GM21786 (cell line): ENCODE data around the gene BLVRA.
"Not testable (repeated sequence)": the region's sequence is repeated elsewhere in the genome, so short reads cannot be mapped to it uniquely, and the experiment has no call there.

ENCODE experiments used
- ATAC-seq: cut with Tn5 transposase; IDR thresholded peaks from one replicate; pipeline ENCODE4 v1.9.1; 2021; ENCODE audit not compliant: unreplicated experiment

Gene BLVRA

DNA sequence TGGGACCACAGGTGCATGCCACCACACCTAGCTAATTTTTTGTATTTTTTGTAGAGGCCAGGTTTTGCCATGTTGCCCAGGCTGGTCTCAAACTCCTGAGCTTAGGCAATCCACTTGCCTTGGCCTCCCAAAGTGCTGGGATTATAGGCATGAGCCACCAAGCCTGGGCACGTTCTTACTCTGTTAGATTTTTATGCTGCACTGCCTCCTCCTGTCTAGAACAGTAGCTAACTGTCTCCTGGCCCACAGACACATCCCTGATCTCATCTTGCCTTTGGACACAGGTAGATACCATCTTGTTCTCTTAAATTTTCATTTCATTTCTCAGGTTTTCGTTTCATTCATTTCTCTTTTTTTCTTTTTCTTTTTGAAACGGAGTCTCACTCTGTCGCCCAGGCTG lies 41.1 kb downstream of the BLVRA start:
- no peak for ATAC-seq

DNA sequence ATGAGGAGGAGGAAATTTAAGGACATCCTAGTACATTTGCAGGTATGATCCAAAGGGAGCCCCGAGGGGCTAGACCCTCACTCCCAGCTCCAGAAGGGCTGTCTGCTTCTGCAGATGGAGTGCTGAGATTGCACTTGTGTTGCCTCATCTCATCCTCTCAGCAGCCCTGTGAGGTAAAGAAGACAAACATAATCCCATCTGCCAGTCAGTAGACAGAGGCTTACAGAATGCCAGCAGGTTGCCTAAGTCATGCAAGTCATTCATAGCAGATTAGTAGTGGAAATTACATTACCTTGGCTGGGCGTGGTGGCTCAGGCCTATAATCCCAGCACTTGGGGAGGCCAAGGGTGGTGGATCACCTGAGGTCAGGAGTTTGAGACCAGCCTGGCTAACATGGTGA lies 45.4 kb downstream of the BLVRA start:
- ATAC-seq, result no peak

DNA sequence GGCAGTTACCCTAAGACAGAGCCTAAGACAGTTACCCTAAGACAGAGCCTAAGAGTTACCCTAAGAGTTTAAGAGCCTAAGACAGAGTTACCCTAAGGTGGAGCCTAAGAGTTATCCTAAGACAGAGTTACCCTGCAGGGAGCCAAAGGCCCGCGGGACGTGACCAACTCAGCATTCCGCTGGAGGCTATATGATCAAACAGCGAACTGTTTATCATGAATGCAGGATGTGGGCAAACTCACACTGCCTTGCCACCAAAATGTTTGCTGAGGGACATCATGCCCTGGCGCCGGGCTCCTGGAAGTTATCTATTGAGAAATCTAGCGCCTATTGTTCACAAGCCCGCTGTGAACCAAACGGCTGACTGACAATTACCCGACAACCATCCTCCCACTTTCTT lies 49.9 kb downstream of the BLVRA start:
- no peak for ATAC-seq

DNA sequence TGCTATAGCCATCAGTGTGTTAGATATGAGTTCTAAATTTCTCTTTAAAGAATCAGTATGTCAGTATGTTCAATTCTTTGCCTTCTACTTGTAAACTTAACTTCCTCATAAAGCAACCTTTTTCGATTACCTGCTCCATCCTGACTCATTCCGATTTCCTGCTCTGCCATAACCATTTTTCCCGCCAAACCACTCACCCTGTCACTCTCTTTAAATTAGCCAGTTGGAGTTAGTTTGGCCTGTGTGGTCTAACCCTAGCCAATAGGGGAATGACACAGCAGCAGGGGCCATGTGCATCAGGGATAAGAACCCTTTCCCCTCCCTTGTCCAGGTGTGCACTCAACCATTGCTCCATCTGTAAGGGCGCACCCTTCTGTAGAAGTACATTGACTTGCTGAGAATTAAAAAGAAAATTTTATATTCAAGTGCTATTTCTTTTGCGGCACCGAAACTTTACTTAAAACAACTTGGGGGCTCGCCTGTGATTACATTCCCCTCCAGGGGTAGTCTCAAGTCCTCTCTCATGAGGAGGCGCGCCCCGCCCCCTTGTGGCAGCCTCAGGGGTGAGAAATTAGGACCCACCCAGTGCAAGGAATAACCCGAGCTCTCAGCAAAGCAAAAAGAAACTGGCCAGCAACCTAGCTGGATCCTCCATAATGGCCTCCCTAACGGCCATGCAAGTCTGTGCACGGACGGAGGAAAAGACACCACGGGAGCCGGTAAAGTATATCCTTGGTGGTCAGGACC lies 51.9 kb downstream of the BLVRA start:
- ATAC-seq, result not testable (repeated sequence)

DNA sequence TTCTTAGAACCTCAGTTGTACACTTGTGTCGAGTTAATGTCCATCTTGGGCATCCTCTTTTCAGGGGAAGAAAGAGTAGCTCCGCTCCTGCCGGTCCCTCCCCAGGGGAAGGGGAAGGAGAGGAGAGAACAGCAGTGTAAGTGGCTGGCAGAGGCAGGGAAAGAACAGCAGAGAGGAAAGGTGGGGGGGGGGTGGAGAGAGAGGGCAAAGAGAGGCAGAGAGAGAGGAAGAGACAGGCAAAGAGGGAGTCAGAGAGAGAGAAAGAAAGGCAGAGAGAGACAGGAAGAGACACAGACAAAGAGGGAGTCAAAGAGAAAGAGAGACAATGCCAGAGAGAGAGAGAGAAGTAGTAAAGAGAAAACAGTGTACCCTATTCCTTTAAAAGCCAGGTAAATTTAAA lies 56.9 kb downstream of the BLVRA start:
- no peak for ATAC-seq

DNA sequence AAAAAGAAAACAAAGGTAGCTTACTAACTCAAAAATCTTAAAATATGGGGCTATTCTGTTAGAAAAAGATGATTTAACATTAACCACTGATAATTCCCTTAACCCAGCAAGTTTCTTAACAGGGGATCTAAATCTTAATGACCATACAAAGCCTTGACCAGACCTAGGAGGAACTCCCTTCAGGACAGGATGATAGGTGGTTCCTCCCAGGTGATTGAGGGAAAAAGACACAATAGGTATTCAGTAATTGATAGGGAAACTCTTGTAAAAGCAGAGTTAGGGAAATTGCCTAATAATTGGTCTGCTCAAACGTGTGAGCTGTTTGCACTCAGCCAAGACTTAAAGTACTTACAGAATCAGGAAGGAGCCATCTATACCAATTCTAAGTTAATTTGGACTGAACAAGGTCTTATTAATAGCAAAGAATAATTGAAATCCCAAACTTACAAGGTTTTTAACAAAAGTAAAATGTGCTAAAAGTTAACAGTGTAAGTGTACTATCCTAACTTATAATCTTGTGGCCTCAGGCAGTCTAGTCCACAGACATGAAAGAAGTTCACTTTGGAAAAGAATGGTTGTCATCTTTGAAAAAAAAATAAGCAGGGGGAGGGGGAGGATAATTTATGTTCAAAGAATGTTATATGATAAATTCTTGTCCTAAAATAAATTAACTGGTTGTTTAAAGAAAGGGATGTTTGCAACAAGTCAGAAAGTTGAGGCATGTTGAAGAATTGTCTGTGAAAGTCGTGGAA lies 57.7 kb downstream of the BLVRA start:
- ATAC-seq, result not testable (repeated sequence)

DNA sequence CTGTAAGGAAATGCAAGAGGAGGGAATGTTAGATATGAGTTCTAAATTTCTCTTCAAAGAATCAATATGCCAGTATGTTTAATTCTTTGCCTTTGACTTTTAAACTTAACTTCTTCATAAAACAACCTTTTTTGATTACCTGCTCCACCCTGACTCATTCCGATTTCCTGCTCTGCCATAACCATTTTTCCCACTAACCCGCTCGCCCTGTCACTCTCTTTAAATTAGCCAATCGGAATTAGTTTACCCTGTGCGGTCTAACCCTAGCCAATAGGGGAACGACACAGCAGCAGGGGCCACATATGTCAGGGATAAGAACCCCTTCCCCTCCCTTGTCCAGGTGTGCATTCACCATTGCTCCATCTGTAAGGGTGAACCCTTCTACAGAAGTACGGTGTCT lies 64.9 kb downstream of the BLVRA start:
- not testable (repeated sequence) for ATAC-seq

DNA sequence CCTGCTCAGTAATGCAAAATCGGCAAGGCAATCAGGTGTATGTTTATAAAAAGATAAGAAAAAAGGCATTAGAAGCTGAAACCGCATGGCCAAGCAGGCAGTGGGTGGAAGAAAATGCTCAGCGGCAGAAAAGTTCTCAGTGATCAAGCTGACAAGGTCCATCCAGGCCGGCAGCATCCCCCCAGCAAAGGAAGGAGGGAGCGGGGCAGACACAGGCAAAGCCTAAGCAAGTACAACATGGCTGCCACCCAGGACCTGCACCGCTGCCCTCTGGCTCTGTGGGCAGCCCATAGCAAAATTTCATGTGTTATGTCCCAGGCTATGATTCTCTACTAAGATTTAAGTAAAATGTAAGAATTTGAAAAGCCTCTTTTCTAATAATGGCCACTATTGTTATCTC lies 65.5 kb downstream of the BLVRA start:
- ATAC-seq, result no peak

DNA sequence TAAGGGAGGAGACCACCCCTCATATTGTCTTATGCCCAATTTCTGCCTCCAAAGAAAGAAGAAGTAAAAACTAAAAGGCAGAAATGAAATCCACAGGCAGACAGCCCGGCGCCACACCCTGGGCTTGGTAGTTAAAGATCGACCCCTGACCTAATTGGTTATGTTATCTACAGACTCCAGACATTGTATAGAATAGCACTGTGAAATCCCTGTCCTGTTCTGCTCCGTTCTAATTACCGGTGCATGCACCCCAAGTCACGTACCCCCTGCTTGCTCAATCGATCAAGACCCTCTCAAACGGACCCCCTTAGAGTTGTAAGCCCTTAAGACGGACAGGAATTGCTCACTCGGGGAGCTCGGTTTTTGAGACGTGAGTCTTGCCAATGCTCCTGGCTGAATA lies 66.0 kb downstream of the BLVRA start:
- not testable (repeated sequence) for ATAC-seq

DNA sequence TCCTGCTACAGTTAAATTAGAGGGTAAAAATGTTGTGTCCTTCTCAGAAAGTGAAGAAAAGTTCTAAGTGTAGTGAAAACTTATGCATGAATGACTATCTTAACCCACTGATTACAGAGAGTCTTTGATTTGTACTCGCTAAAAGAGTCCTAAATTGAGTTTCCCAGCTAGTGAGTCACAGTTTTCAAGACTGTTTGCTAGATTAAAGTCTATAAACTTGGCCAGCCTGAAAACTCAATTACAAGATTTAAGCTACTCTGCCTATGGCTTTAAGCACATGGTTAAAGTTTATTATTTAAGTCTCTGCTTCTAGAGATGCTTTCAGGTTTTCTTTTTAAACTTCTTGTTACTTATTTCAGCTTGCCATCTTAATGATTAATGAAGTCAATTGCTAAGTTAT lies 66.5 kb downstream of the BLVRA start:
- no peak for ATAC-seq

DNA sequence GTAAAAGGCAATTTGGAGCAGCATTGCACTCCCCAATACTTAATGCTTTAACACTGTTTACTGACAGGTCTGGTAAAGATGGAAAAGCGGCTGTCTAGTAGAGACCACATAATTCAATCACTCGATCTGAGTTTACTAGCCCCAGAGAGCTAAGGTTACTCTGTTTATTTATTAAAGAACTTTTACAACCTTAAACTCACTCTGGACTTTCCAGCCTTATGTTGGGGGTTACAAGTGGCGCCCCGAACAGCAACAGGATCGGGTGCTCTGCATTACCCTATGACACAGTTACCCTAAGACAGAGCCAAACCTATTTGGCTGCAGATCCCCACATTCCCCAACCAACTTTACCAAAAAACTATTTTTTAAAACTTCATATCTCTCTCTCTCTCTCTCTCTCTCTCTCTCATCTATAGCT lies 66.9 kb downstream of the BLVRA start:
- no peak for ATAC-seq

DNA sequence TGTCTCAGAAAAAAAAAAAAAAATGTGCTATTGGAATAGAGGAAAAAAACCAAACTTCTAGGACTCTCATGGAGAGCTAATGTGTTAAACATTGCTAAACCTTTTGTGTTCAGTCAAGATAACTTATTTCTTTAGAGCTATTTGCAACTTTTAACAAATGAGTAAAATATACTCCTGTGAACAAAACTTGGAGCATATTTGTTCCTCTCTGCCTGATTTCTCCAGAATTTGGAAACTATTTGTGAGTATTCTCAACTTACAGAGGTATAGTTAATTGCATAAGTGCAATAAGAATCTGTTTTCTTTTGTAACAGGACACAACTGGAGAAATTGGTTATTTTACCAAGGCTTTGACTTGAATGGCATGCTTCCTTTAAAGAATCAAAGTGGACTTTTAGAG lies 72.4 kb downstream of the BLVRA start:
- ATAC-seq, result not testable (repeated sequence)

DNA sequence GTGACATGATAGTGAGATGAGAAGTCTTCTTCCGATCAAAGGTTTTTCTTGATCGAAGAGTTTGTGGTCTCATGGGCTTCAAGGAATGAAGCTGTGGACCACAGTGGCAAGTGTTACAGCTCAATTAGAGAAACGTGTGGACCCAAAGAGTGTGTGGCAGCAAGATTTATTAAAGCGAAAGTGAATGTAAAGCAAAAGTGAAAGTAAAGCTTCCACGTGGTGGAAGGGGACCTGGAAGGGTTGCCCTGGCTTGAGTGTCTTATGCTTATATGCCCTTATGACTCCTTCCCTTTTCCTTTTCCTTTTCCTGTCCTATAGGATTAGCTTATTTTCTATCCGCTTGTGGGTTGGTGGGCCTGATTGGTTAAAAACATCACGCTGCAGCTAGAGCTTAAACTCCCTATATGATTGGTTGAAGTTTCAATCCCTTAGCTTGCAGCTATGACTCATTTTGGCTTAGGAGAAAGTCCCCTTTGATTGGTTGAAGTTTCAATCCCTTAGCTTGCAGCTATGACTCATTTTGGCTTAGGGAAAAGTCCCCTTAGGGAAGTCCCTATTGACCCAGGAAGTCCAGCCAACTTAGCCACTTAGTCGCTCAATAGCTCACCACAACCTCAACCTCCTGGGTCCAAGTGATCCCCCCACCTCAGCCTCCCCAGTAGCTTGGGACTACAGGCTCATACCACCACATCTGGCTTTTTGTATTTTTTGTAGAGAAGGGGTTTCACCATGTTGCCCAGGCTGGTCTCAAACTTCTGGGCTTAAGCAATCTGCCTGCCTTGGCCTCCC lies 76.2 kb downstream of the BLVRA start:
- peak; percentile 53 for ATAC-seq

DNA sequence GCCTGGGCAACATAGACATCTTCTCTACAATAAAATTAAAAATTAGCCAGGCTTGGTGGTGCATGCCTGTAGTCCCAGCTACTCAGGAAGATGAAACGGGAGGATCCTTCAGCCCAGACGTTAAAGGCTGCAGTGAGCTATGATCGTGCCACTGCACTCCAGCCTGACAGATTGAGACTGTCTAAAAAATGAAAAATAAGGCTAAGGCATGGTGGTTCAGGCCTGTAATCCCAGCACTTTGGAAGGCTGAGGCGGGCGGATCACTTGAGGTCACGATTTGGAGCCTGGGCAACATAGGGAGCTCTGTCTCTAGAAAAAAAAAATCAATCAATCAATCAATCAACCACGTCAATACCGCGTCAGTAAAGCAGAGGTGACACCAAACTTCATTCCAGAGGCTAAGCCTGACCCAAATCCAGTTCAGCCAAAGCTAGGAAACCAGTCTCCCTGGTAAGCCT lies 79.8 kb downstream of the BLVRA start:
- no peak for ATAC-seq

DNA sequence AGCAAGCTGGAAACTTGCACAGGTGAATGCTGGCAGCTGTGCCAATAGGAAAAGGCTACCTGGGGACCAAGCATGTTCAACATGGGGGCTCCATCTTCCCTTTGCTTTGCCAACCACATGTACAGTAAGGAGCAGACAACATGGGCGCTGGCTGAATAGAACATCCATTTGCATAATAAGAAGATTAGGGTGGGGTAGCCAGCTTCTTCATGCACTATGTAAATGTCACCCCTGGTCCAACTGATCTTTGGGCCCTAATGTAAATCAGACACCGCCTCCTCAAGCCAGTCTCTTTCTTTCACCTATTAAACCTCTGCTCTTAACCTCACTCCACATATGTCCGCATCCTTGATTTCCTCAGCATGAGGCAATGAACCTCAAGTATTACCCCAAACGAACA lies 84.8 kb downstream of the BLVRA start:
- no peak for ATAC-seq

DNA sequence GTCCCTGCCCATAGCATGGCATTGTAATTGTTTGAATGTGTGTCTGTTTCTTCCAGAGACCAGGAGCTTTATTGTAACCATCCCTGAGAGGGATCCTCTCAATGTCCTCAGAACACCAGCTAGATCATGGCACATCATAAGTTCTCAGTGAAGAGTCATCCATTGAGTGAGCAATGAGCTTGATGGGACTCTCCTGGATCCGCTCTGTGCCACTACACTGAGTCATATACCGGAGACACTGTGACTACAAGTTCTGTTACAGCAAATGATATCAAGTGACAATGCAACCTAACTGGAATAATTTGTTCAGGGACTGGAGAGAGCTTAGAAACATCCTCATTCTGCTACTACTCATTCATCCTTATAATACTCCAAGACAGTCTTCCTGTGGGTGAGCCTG lies 85.8 kb downstream of the BLVRA start:
- no peak for ATAC-seq

DNA sequence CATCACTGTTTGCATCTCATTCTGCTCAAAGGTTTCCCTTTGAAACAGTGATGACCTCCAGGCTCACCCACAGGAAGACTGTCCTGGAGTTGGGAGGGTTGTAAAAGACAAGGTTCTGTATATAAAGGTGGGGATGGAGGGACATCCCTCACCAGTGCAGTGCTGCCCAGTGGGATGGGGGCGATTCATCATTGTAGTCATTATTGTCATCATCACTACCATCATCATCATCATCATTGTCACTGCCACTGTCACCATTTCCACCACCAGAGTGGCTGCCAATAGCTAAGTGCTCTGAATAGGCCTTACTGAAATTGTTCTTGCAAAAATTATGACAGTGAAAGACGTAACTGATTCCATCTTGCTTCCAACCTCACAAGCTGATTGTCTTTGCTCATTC lies 86.2 kb downstream of the BLVRA start:
- no peak for ATAC-seq

DNA sequence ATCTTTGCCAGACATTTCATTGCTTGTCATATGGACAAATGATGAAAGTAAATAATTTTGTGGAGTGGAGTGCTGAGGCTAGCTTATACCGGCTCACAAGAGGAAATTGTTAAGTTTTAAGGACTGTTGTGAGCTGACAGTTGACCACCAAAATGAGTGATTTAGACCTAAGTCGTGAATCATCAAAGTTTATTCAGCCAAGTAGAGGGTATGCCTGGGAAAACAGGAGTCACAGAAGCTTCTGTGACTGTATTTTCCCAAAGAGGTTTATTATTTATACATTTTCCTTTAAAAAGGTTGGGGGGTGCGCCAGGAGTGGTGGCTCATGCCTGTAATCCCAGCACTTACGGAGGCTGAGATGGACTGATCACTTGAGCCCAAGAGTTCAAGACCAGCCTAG lies 89.0 kb downstream of the BLVRA start:
- ATAC-seq, result no peak

DNA sequence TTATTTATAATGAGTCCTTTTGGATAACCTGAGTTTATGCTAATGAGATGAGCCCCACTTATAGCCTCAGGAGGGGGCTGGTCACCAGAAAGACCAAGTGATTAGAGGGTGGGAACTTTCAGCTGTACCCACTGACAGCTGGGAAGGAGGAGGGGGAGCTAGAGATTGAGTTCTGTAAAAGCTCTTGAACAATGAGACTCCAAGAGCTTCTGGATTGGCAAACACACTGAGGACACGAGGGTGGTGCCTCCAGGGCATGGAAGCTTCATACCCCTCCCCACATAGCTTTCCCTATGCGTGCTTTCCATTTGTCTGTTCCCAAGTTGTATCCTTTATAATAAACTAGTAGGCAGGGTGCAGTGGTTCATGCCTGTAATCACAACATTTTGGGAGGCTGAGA lies 90.6 kb downstream of the BLVRA start:
- ATAC-seq, result no peak

DNA sequence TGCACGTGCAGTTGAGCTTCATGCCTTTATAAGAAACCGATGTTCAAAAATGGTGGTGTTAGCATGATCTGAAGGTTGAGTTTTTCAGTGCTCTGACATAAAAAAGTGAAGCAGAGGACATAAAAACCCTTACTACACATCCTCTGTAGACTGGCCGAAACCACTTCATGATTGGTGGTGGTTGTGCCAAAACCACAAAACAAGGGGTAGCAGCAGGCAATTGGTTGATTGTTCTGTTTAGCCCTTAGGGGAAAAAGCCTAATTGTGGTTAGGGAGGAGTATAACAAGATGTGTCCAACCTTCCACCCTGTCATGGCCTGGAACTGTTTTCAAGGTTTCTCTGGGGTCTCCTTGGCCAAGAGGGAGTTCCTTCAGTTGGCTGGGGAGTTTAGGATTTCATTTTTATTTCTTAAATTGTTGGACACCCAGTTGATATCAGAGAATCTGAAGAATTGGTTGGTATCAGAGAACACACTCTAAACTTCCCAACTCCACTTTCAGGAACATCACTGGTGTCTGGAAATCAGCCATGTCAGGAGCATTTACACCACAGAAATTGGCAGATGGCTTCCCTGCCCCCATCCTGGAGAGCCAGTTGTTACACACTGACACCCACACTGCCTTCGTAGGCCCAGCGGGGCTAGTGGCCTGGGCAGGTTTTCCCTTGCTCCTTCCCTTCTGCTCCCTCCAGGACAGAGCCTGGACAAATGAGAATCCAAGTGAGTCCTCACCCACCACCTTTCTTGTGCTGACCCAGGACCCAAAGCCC lies 92.1 kb downstream of the BLVRA start:
- no peak for ATAC-seq

DNA sequence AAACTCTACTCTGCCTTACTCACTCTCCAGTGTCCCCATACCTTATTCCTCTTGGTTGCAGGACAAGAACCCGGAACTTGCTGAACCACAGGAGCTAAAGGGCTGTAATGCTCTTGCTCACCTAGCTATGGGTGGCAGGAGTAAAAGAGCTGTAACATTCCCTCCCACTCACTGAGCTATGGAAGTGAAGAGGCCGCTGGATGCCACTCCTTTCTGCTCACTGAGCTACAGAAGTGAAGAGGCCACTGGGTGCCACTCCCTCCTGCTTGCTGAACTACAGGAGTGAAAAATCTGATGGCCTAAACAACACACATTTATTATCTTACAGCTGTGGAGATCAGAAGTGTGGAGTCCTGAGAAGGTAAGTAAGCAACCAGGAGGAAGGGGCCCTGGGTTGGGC lies 93.3 kb downstream of the BLVRA start:
- no peak for ATAC-seq
